OCI-LY1 (cell line): ENCODE data around the gene CCM2.

Source experiments
- H2AFZ ChIP-seq: fragments of 200-600 bp; sonication (generic), shearing (Covaris generic); 2 replicates; pipeline ENCODE4 v1.6.0; 2014; ENCODE audit warnings: antibody characterized with exemption, mild to moderate bottlenecking, low read length
- H3F3A ChIP-seq: fragments of 200-600 bp; sonication (generic), shearing (Covaris generic); 2 replicates; pipeline ENCODE4 v1.6.0; 2014; ENCODE audit warnings: mild to moderate bottlenecking, antibody characterized with exemption, low read length, moderate library complexity; ENCODE audit not compliant: insufficient read depth
- H3K27ac ChIP-seq: fragments of 200-600 bp; sonication (generic); 2 replicates; pipeline ENCODE4 v1.5.1; 2014; ENCODE audit warnings: low read length, mixed run types, mild to moderate bottlenecking, low read depth; ENCODE audit not compliant: poor library complexity, severe bottlenecking
- H3K27me3 ChIP-seq: fragments of 200-600 bp; sonication (generic); 2 replicates; pipeline ENCODE4 v1.6.0; 2014; ENCODE audit warnings: antibody characterized with exemption, mild to moderate bottlenecking, low read length, moderate library complexity; ENCODE audit not compliant: insufficient read depth
- H3K36me3 ChIP-seq: fragments of 200-600 bp; sonication (generic); 2 replicates; pipeline ENCODE4 v1.6.1; 2014; ENCODE audit warnings: mild to moderate bottlenecking, antibody characterized with exemption, low read length, moderate library complexity, mixed read lengths; ENCODE audit not compliant: insufficient read depth
- H3K4me1 ChIP-seq: fragments of 200-600 bp; sonication (generic); 2 replicates; pipeline ENCODE4 v1.5.1; 2014; ENCODE audit warnings: mild to moderate bottlenecking, low read length, moderate library complexity; ENCODE audit not compliant: insufficient read depth, severe bottlenecking
- H3K4me2 ChIP-seq: fragments of 200-600 bp; sonication (generic), shearing (Covaris generic); 2 replicates; pipeline ENCODE4 v1.6.1; 2014; ENCODE audit warnings: low read length
- H3K4me3 ChIP-seq: fragments of 200-600 bp; sonication (generic); 2 replicates; pipeline ENCODE4 v1.5.1; 2014; ENCODE audit warnings: low read length, low read depth, mild to moderate bottlenecking, mixed read lengths; ENCODE audit not compliant: poor library complexity, severe bottlenecking
- H3K79me2 ChIP-seq: fragments of 200-600 bp; shearing (Covaris generic); 2 replicates; pipeline ENCODE4 v1.6.1; 2016; ENCODE audit warnings: mixed run types, low read length, mixed read lengths; ENCODE audit not compliant: insufficient read depth
- H3K9ac ChIP-seq: fragments of 200-600 bp; sonication (generic), shearing (Covaris generic); 2 replicates; pipeline ENCODE4 v1.6.1; 2014; ENCODE audit warnings: mild to moderate bottlenecking, low read length, mixed read lengths
- H3K9me2 ChIP-seq: fragments of 200-600 bp; sonication (generic), shearing (Covaris generic); 2 replicates; pipeline ENCODE4 v1.6.1; 2014; ENCODE audit warnings: low read depth, mild to moderate bottlenecking, low read length, mixed read lengths
- H3K9me3 ChIP-seq: fragments of 200-600 bp; shearing (Covaris generic); 2 replicates; pipeline ENCODE4 v1.6.1; 2014; ENCODE audit warnings: low read length, mixed read lengths
- H4K20me1 ChIP-seq: fragments of 200-600 bp; sonication (generic), shearing (Covaris generic); 2 replicates; pipeline ENCODE4 v1.6.0; 2016; ENCODE audit warnings: mild to moderate bottlenecking, low read length; ENCODE audit not compliant: insufficient read depth
- CTCF ChIP-seq: fragments of 200-600 bp; sonication (generic), shearing (Covaris generic); IDR thresholded peaks from 2 replicates; pipeline ENCODE4 v1.5.1; 2017; ENCODE audit warnings: mild to moderate bottlenecking, antibody characterized with exemption, low read length, moderate library complexity, mixed read lengths
- EZH2 ChIP-seq: fragments of 200-600 bp; sonication (generic), shearing (Covaris generic); IDR thresholded peaks from 2 replicates; pipeline ENCODE4 v1.8.0; 2017; ENCODE audit warnings: borderline replicate concordance, mixed run types, mild to moderate bottlenecking, antibody characterized with exemption, low read length, moderate library complexity, mixed read lengths

Gene CCM2

GRCh38 chr7:45073786-45074527 lies 74.0 kb downstream of the CCM2 start:
- Histone ChIP-seq H3K4me1 (no peaks in the 10 kb centered on the region), H3K27me3 (no peaks in the 10 kb centered on the region), H3K4me3 (no peak overlapping the region), H3K9me3 (no peaks in the 10 kb centered on the region), H2AFZ (no peak overlapping the region), H4K20me1 (no peaks in the 10 kb centered on the region), H3K36me3 (peaks cover 92% of the 10 kb centered on the region), H3K9me2 (no peaks in the 10 kb centered on the region), H3K79me2 (no peaks in the 10 kb centered on the region), H3F3A (no peaks in the 10 kb centered on the region), H3K9ac (no peak overlapping the region), H3K4me2 (no peak overlapping the region), H3K27ac (no peak overlapping the region)
- TF ChIP-seq CTCF: no peak
- TF ChIP-seq EZH2: no peak

- H3K9me2 ChIP-seq: no peaks in the 10 kb centered on the region
- no peaks in the 10 kb centered on the region for H3K4me1 ChIP-seq
- peaks cover 84% of the 10 kb centered on the region for H3K36me3 ChIP-seq
- H3K9ac ChIP-seq: no peak overlapping the region
- H3K79me2 ChIP-seq: no peaks in the 10 kb centered on the region
- no peak overlapping the region for H3K4me2 ChIP-seq
- no peak overlapping the region for H3K4me3 ChIP-seq
- H3K27me3 ChIP-seq: no peaks in the 10 kb centered on the region
- no peak for TF ChIP-seq CTCF
- TF ChIP-seq EZH2: no peak
- H3K27ac ChIP-seq: no peak overlapping the region
- no peaks in the 10 kb centered on the region for H3F3A ChIP-seq
- H2AFZ ChIP-seq: no peak overlapping the region
- H4K20me1 ChIP-seq: no peaks in the 10 kb centered on the region
- H3K9me3 ChIP-seq: no peaks in the 10 kb centered on the region
Observed at GRCh38 chr7:45074528-45075354, 74.7 kb downstream of the CCM2 start.

- Histone ChIP-seq H3K36me3 (peaks cover 78% of the 10 kb centered on the region), H3K27ac (no peak overlapping the region), H3K9me3 (no peaks in the 10 kb centered on the region), H3K4me1 (no peaks in the 10 kb centered on the region), H2AFZ (no peak overlapping the region), H3K27me3 (no peaks in the 10 kb centered on the region), H3K79me2 (no peaks in the 10 kb centered on the region), H3F3A (no peaks in the 10 kb centered on the region), H4K20me1 (no peaks in the 10 kb centered on the region), H3K4me2 (no peak overlapping the region), H3K9ac (no peak overlapping the region), H3K9me2 (no peaks in the 10 kb centered on the region), H3K4me3 (no peak overlapping the region)
- TF ChIP-seq EZH2 (no peak), CTCF (no peak)
Observed at GRCh38 chr7:45075355-45075644, 75.3 kb downstream of the CCM2 start.
